Measurements from ENCODE around the gene VEZT.

VEZT gene

DNA sequence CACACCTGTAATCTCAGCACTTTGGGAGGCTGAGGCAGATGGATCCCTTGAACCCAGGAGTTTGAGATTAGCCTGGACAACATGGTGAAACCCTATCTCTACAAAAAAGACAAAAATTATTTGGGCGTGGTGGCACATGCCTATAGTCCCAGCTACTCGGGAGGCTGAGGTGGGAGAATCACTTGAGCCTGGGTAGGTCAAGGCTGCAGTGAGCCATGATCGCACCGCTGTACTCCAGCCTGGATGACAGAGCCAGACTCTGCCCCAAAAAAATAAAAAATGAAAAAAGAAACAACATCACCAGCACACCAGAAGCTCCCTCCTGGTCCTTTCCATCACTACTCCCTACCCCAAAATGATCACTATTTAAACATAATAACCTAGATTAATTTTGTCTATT, 2.6 kb downstream of the VEZT start:
- H3K9me2 ChIP-seq (replicated peaks; ENCODE audit: control insufficient read depth, low read length) = no peaks in the 10 kb centered on the region
- H3K27me3 ChIP-seq (ENCODE audit: control insufficient read depth, low read length) = no peaks in the 10 kb centered on the region
- H3K9me3 ChIP-seq (ENCODE audit: control insufficient read depth, insufficient read depth, low read length) = no peaks in the 10 kb centered on the region
- H3K4me2 ChIP-seq (ENCODE audit: low read length) = peak overlapping the region; percentile 70
- no peak overlapping the region for H3K27ac ChIP-seq (ENCODE audit: low read depth, low read length)
- H3K36me3 ChIP-seq (ENCODE audit: control insufficient read depth, low read length) = peaks cover 72% of the 10 kb centered on the region
- 0 out of 2 replicates have a peak, but pooled peaks cover 2% of the 10 kb centered on the region for H3F3A ChIP-seq (ENCODE audit: control insufficient read depth, insufficient read depth)
- TF ChIP-seq EZH2phosphoT487 (IDR thresholded peaks at IDR 0.05; ENCODE audit: borderline replicate concordance, low read length) = no peak
- TF ChIP-seq, protein P1, sequence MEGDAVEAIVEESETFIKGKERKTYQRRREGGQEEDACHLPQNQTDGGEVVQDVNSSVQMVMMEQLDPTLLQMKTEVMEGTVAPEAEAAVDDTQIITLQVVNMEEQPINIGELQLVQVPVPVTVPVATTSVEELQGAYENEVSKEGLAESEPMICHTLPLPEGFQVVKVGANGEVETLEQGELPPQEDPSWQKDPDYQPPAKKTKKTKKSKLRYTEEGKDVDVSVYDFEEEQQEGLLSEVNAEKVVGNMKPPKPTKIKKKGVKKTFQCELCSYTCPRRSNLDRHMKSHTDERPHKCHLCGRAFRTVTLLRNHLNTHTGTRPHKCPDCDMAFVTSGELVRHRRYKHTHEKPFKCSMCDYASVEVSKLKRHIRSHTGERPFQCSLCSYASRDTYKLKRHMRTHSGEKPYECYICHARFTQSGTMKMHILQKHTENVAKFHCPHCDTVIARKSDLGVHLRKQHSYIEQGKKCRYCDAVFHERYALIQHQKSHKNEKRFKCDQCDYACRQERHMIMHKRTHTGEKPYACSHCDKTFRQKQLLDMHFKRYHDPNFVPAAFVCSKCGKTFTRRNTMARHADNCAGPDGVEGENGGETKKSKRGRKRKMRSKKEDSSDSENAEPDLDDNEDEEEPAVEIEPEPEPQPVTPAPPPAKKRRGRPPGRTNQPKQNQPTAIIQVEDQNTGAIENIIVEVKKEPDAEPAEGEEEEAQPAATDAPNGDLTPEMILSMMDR (IDR thresholded peaks at IDR 0.05; ENCODE audit: low read depth, low read length, poor library complexity, severe bottlenecking) = no peak
- no peaks in the 10 kb centered on the region for H4K20me1 ChIP-seq (ENCODE audit: control insufficient read depth, insufficient read depth, low read depth, low read length)
- H3K4me1 ChIP-seq (ENCODE audit: control insufficient read depth, low read length) = peaks cover 49% of the 10 kb centered on the region
- H3K4me3 ChIP-seq (ENCODE audit: low read length) = peak overlapping the region; percentile 92
- peaks cover 97% of the 10 kb centered on the region for H3K79me2 ChIP-seq (ENCODE audit: control insufficient read depth, low read length)

DNA sequence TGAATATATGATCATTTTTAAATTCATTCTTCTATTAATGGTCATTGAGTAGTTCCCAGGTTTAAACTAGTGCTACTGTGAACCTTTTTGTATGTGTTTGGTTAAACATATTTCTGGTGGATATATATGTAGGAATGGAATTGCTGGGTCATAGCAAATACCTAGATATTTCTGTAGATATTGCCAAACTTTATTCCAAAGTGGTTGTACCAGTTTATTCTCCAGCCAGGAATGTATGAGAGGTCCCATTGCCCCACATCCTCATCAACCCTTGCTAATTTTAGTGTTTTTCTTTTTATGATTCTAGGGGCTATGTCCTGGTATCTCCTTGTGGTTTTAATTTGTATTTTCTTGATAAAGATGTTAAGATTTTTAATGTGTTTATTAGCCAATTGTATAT, 3.1 kb downstream of the VEZT start:
- Histone ChIP-seq H3K27me3 (ENCODE audit: control insufficient read depth, low read length) (no peaks in the 10 kb centered on the region), H3K27ac (ENCODE audit: low read depth, low read length) (no peak overlapping the region)

DNA sequence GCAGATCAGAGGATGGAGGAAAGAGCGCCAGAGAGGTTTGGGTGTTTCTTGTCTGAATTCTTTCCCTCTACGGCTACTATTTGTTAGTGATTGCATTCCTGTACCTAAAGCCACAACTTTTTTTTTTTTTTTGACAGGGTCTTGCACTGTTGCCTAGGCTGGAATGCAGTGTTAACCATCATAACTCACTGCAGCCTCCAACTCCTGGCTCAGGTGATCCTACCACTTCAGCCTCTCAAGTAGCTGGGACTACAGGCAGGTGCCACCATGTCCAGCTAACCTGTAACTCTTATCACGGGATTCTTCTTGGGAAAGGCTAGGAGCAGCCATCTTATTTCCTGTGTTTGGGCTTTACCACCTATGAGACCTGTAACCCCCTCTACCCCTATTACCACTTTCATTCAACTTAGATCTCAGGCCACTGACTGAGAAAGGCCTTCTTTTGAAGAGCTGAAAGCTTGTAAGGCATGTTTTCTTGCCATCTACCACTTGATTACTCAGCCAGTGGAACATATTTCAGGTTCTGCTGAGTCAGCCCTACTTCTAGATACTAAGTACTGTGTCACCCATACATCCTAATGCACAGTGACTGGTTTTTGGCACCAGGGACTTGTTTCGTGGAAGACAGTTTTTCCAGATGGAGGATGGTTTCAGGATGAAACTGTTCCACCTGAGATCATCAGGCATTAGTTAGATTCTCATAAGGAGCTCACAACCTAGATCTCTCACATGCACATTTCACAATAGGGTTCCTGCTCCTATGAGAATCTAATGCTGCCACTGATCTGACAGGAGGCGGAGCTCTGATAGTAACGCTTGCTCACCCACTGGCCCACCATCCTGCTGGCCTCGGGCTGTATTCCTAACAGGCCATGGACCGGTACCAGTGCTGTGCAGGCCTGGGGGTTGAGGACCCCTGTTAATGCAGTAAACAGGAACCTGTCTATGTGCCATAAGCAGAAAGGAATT, 6.9 kb downstream of the VEZT start:
- peaks cover 4% of the 10 kb centered on the region; the same call in 1 of the 2 replicates for H3F3A ChIP-seq (ENCODE audit: control insufficient read depth, insufficient read depth)
- no peak overlapping the region for H3K4me3 ChIP-seq (ENCODE audit: low read length)
- peaks cover 69% of the 10 kb centered on the region for H3K36me3 ChIP-seq (ENCODE audit: control insufficient read depth, low read length)
- peaks cover 78% of the 10 kb centered on the region for H3K4me1 ChIP-seq (ENCODE audit: control insufficient read depth, low read length)
- TF ChIP-seq EZH2phosphoT487 (IDR thresholded peaks at IDR 0.05; ENCODE audit: borderline replicate concordance, low read length) = no peak
- TF ChIP-seq, protein P1 (IDR thresholded peaks at IDR 0.05; ENCODE audit: low read depth, low read length, poor library complexity, severe bottlenecking) = no peak
- H3K27me3 ChIP-seq (ENCODE audit: control insufficient read depth, low read length) = no peaks in the 10 kb centered on the region
- no peaks in the 10 kb centered on the region for H3K9me3 ChIP-seq (ENCODE audit: control insufficient read depth, insufficient read depth, low read length)
- H3K9me2 ChIP-seq (replicated peaks; ENCODE audit: control insufficient read depth, low read length) = no peaks in the 10 kb centered on the region
- H3K27ac ChIP-seq (ENCODE audit: low read depth, low read length) = no peak overlapping the region
- no peaks in the 10 kb centered on the region for H4K20me1 ChIP-seq (ENCODE audit: control insufficient read depth, insufficient read depth, low read depth, low read length)
- H3K4me2 ChIP-seq (ENCODE audit: low read length) = no peak overlapping the region
- peaks cover 100% of the 10 kb centered on the region for H3K79me2 ChIP-seq (ENCODE audit: control insufficient read depth, low read length)

More for the DNA sequence above, 3.1 kb downstream of the VEZT start:
- Histone ChIP-seq H3K79me2 (ENCODE audit: control insufficient read depth, low read length) (peaks cover 97% of the 10 kb centered on the region), H3K4me2 (ENCODE audit: low read length) (peak overlapping the region; percentile 70), H3K9me2 (replicated peaks; ENCODE audit: control insufficient read depth, low read length) (no peaks in the 10 kb centered on the region), H3K9me3 (ENCODE audit: control insufficient read depth, insufficient read depth, low read length) (no peaks in the 10 kb centered on the region), H4K20me1 (ENCODE audit: control insufficient read depth, insufficient read depth, low read depth, low read length) (no peaks in the 10 kb centered on the region), H3K4me1 (ENCODE audit: control insufficient read depth, low read length) (peaks cover 49% of the 10 kb centered on the region), H3K4me3 (ENCODE audit: low read length) (peak overlapping the region; percentile 92), H3F3A (ENCODE audit: control insufficient read depth, insufficient read depth) (0 out of 2 replicates have a peak, but pooled peaks cover 2% of the 10 kb centered on the region), H3K36me3 (ENCODE audit: control insufficient read depth, low read length) (peaks cover 74% of the 10 kb centered on the region)
- no peak for TF ChIP-seq EZH2phosphoT487 (IDR thresholded peaks at IDR 0.05; ENCODE audit: borderline replicate concordance, low read length)
- TF ChIP-seq, protein P1 (IDR thresholded peaks at IDR 0.05; ENCODE audit: low read depth, low read length, poor library complexity, severe bottlenecking) = no peak

All from DOHH2 (cell line).